Loucy (cell line): ENCODE data around the gene CDH24.

Experiments
- H2AFZ ChIP-seq: fragments of 200-600 bp; sonication (generic); 2 replicates; pipeline ENCODE4 v1.6.0; 2016; ENCODE audit warnings: antibody characterized with exemption, mild to moderate bottlenecking, low read length, moderate library complexity
- H3F3A ChIP-seq: fragments of 200-600 bp; 2 replicates; pipeline ENCODE4 v1.6.0; 2016; ENCODE audit warnings: antibody characterized with exemption, low read depth, mild to moderate bottlenecking
- H3K27me3 ChIP-seq: fragments of 200-600 bp; sonication (generic); 2 replicates; pipeline ENCODE4 v1.6.1; 2014; ENCODE audit warnings: low read length, mild to moderate bottlenecking; ENCODE audit not compliant: insufficient read depth, poor library complexity, severe bottlenecking
- H3K36me3 ChIP-seq: fragments of 200-600 bp; sonication (generic); 2 replicates; pipeline ENCODE4 v1.6.1; 2016; ENCODE audit warnings: low read length; ENCODE audit not compliant: insufficient read depth
- H3K4me1 ChIP-seq: fragments of 200-600 bp; sonication (generic); 2 replicates; pipeline ENCODE4 v1.5.1; 2014; ENCODE audit warnings: low read length, mild to moderate bottlenecking; ENCODE audit not compliant: insufficient read depth, poor library complexity, severe bottlenecking
- H3K4me2 ChIP-seq: fragments of 200-600 bp; sonication (generic); 2 replicates; pipeline ENCODE4 v1.6.0; 2014; ENCODE audit warnings: antibody characterized with exemption, low read length, low read depth, mild to moderate bottlenecking; ENCODE audit not compliant: poor library complexity, severe bottlenecking
- H3K4me3 ChIP-seq: fragments of 200-600 bp; sonication (generic); 2 replicates; pipeline ENCODE4 v1.5.1; 2014; ENCODE audit warnings: low read length, mild to moderate bottlenecking, mixed read lengths; ENCODE audit not compliant: poor library complexity, severe bottlenecking
- H3K79me2 ChIP-seq: fragments of 200-600 bp; sonication (generic); 2 replicates; pipeline ENCODE4 v1.6.1; 2014; ENCODE audit warnings: low read length; ENCODE audit not compliant: insufficient read depth
- H3K9ac ChIP-seq: fragments of 200-600 bp; sonication (generic); 2 replicates; pipeline ENCODE4 v1.6.0; 2014; ENCODE audit warnings: mild to moderate bottlenecking, low read depth, low read length, moderate library complexity; ENCODE audit not compliant: poor library complexity, severe bottlenecking
- H3K9me2 ChIP-seq: fragments of 200-600 bp; sonication (generic); replicated peaks from 2 replicates; pipeline ENCODE4 v1.6.1; 2016; ENCODE audit warnings: low read depth, low read length, mixed read lengths
- H3K9me3 ChIP-seq: fragments of 200-600 bp; sonication (generic); 2 replicates; pipeline ENCODE4 v1.6.1; 2014; ENCODE audit warnings: mild to moderate bottlenecking, antibody characterized with exemption, low read length, low read depth; ENCODE audit not compliant: insufficient read depth
- H4K20me1 ChIP-seq: fragments of 200-600 bp; sonication (generic); 2 replicates; pipeline ENCODE4 v1.6.0; 2014; ENCODE audit warnings: antibody characterized with exemption, low read length, mild to moderate bottlenecking; ENCODE audit not compliant: insufficient read depth, poor library complexity, severe bottlenecking
- CTCF ChIP-seq: fragments of 200-600 bp; sonication (generic); conservative IDR thresholded peaks from 2 replicates; pipeline ENCODE4 v1.5.1; 2014; ENCODE audit warnings: mild to moderate bottlenecking, antibody characterized with exemption, low read length
- EZH2phosphoT487 ChIP-seq: fragments of 200-600 bp; IDR thresholded peaks from 2 replicates; pipeline ENCODE4 v1.6.1; 2018; ENCODE audit warnings: antibody characterized with exemption, mild to moderate bottlenecking, moderate library complexity, borderline replicate concordance

The CDH24 gene

GRCh38 chr14:23066855-23067744 is 9.8 kb upstream of the CDH24 start:
- Histone ChIP-seq H3K4me3 (no peak overlapping the region), H3K27me3 (no peaks in the 10 kb centered on the region), H4K20me1 (peaks cover 44% of the 10 kb centered on the region), H3K4me1 (peaks cover 18% of the 10 kb centered on the region), H2AFZ (no peak overlapping the region), H3K9me3 (no peaks in the 10 kb centered on the region), H3F3A (no peaks in the 10 kb centered on the region), H3K9me2 (no peaks in the 10 kb centered on the region), H3K79me2 (peaks cover 58% of the 10 kb centered on the region), H3K4me2 (no peak overlapping the region), H3K9ac (no peak overlapping the region), H3K36me3 (peaks cover 65% of the 10 kb centered on the region; the same call in 1 of the 2 replicates)
- TF ChIP-seq CTCF = no peak
- TF ChIP-seq EZH2phosphoT487 = no peak

- Histone ChIP-seq H3K4me3 (no peak overlapping the region), H3K9me3 (no peaks in the 10 kb centered on the region), H2AFZ (no peak overlapping the region), H3K4me1 (peaks cover 12% of the 10 kb centered on the region), H3K9me2 (no peaks in the 10 kb centered on the region), H3F3A (no peaks in the 10 kb centered on the region), H3K79me2 (peaks cover 50% of the 10 kb centered on the region), H3K27me3 (no peaks in the 10 kb centered on the region), H4K20me1 (peaks cover 44% of the 10 kb centered on the region), H3K9ac (no peak overlapping the region), H3K36me3 (peaks cover 67% of the 10 kb centered on the region; the same call in 1 of the 2 replicates), H3K4me2 (no peak overlapping the region)
- TF ChIP-seq EZH2phosphoT487 (no peak), CTCF (no peak)
Observed at GRCh38 chr14:23066368-23066767, 9.0 kb upstream of the CDH24 start.

- no peaks in the 10 kb centered on the region for H3F3A ChIP-seq
- TF ChIP-seq EZH2phosphoT487 = no peak
- TF ChIP-seq CTCF = no peak
- no peak overlapping the region for H3K9ac ChIP-seq
- H3K27me3 ChIP-seq = no peaks in the 10 kb centered on the region
- no peaks in the 10 kb centered on the region for H3K9me2 ChIP-seq
- H3K36me3 ChIP-seq = peaks cover 88% of the 10 kb centered on the region; the same call in 1 of the 2 replicates
- no peaks in the 10 kb centered on the region for H3K9me3 ChIP-seq
- H3K4me3 ChIP-seq = no peak overlapping the region
- no peak overlapping the region for H3K4me2 ChIP-seq
- H4K20me1 ChIP-seq = peaks cover 28% of the 10 kb centered on the region
- peaks cover 28% of the 10 kb centered on the region for H3K79me2 ChIP-seq
- H2AFZ ChIP-seq = no peak overlapping the region
- H3K4me1 ChIP-seq = peaks cover 4% of the 10 kb centered on the region
Observed at GRCh38 chr14:23063601-23064000, 6.3 kb upstream of the CDH24 start.
